ENCODE results near the gene LRMDA.
A peak's percentile ranks its signal among the peaks of the same experiment; 100 is the strongest.

The LRMDA gene

GRCh38 chr10:76432016-76433012 is 1000.9 kb downstream of the LRMDA start:
- Histone ChIP-seq H4K91ac (ENCODE audit: low read length) (peak overlapping the region; percentile 94), H3K27me3 (ENCODE audit: control insufficient read depth in 1 of 2, insufficient read depth in 1 of 2, low read length in 2 of 2) (no peaks in the 10 kb centered on the region), H3K4me1 (ENCODE audit: control insufficient read depth, insufficient read depth, low read depth, low read length) (peaks cover 15% of the 10 kb centered on the region), H2BK12ac (ENCODE audit: low read length in 2 of 2) (peak overlapping the region; percentile 99 to 100), H3K23ac (ENCODE audit: low read length in 2 of 2) (peak overlapping the region in 1 of 2 experiments; percentile 77), H3K36me3 (ENCODE audit: control insufficient read depth in 1 of 2, insufficient read depth in 2 of 2, low read depth in 1 of 2, low read length in 2 of 2) (no peaks in the 10 kb centered on the region), H3K4me2 (ENCODE audit: low read length, poor library complexity, severe bottlenecking) (no peak overlapping the region), H3K18ac (ENCODE audit: low read depth in 1 of 2, low read length in 2 of 2) (peak overlapping the region; percentile 82 to 97), H2AK5ac (ENCODE audit: low read length, severe bottlenecking) (peak overlapping the region; percentile 95), H3K4me3 (ENCODE audit: insufficient read depth in 1 of 2, low read depth in 1 of 2, low read length in 2 of 2) (peak overlapping the region in 1 of 2 experiments; percentile 46), H3K9ac (ENCODE audit: low read length) (peak overlapping the region; percentile 59), H3K79me1 (replicated peaks; ENCODE audit: low read length, poor library complexity, severe bottlenecking) (no peaks in the 10 kb centered on the region), H2AFZ (ENCODE audit: low read depth, low read length) (no peak overlapping the region), H2BK120ac (ENCODE audit: low read depth, low read length) (peak overlapping the region; percentile 11), H3K27ac (ENCODE audit: low read length, poor library complexity, severe bottlenecking) (peak overlapping the region; percentile 27), H2BK15ac (ENCODE audit: low read depth, poor library complexity, severe bottlenecking) (peak overlapping the region; percentile 75), H3K9me3 (ENCODE audit: control insufficient read depth, low read length) (no peaks in the 10 kb centered on the region), H4K8ac (ENCODE audit: low read length) (peak overlapping the region; percentile 19), H2BK5ac (ENCODE audit: low read depth, low read length, poor library complexity, severe bottlenecking) (no peak overlapping the region), H3K4ac (ENCODE audit: low read depth in 1 of 2, low read length in 2 of 2) (peak overlapping the region; percentile 46 to 83), H3K14ac (ENCODE audit: low read length in 2 of 2) (peak overlapping the region in 1 of 2 experiments; percentile 84)
- peak; percentile 40 for DNase-seq
- WGBS: 60% methylated on average over 7 of the region's 7 CpGs

- H3K14ac ChIP-seq (ENCODE audit: low read length in 2 of 2): peak overlapping the region in 1 of 2 experiments; percentile 84
- peak overlapping the region; percentile 99 to 100 for H2BK12ac ChIP-seq (ENCODE audit: low read length in 2 of 2)
- H3K36me3 ChIP-seq (ENCODE audit: control insufficient read depth in 1 of 2, insufficient read depth in 2 of 2, low read depth in 1 of 2, low read length in 2 of 2): no peaks in the 10 kb centered on the region
- H3K9ac ChIP-seq (ENCODE audit: low read length): no peak overlapping the region
- no peak overlapping the region for H3K27ac ChIP-seq (ENCODE audit: low read length, poor library complexity, severe bottlenecking)
- H2BK120ac ChIP-seq (ENCODE audit: low read depth, low read length): peak overlapping the region; percentile 24
- H3K18ac ChIP-seq (ENCODE audit: low read depth in 1 of 2, low read length in 2 of 2): peak overlapping the region in 1 of 2 experiments; percentile 97
- H3K4me3 ChIP-seq (ENCODE audit: insufficient read depth in 1 of 2, low read depth in 1 of 2, low read length in 2 of 2): no peak overlapping the region
- peak overlapping the region; percentile 46 to 83 for H3K4ac ChIP-seq (ENCODE audit: low read depth in 1 of 2, low read length in 2 of 2)
- peak overlapping the region; percentile 11 for H4K91ac ChIP-seq (ENCODE audit: low read length)
- peak overlapping the region; percentile 12 for H2BK15ac ChIP-seq (ENCODE audit: low read depth, poor library complexity, severe bottlenecking)
- no peak overlapping the region for H2AFZ ChIP-seq (ENCODE audit: low read depth, low read length)
- H2AK5ac ChIP-seq (ENCODE audit: low read length, severe bottlenecking): peak overlapping the region; percentile 95
- 57% methylated on average over 8 of the region's 8 CpGs for WGBS
- DNase-seq: no peak
- H2BK5ac ChIP-seq (ENCODE audit: low read depth, low read length, poor library complexity, severe bottlenecking): no peak overlapping the region
- peak overlapping the region; percentile 22 for H4K8ac ChIP-seq (ENCODE audit: low read length)
- no peaks in the 10 kb centered on the region for H3K79me1 ChIP-seq (replicated peaks; ENCODE audit: low read length, poor library complexity, severe bottlenecking)
- no peak overlapping the region for H3K4me2 ChIP-seq (ENCODE audit: low read length, poor library complexity, severe bottlenecking)
- no peaks in the 10 kb centered on the region for H3K9me3 ChIP-seq (ENCODE audit: control insufficient read depth, low read length)
- H3K4me1 ChIP-seq (ENCODE audit: control insufficient read depth, insufficient read depth, low read depth, low read length): peaks cover 15% of the 10 kb centered on the region
- no peak overlapping the region for H3K23ac ChIP-seq (ENCODE audit: low read length in 2 of 2)
- H3K27me3 ChIP-seq (ENCODE audit: control insufficient read depth in 1 of 2, insufficient read depth in 1 of 2, low read length in 2 of 2): no peaks in the 10 kb centered on the region
Observed at GRCh38 chr10:76433161-76434005, 1002.0 kb downstream of the LRMDA start.

- Histone ChIP-seq H2BK15ac (ENCODE audit: low read depth, poor library complexity, severe bottlenecking) (no peak overlapping the region), H3K23ac (ENCODE audit: low read length in 2 of 2) (no peak overlapping the region), H2BK12ac (ENCODE audit: low read length in 2 of 2) (peak overlapping the region in 1 of 2 experiments; percentile 67), H4K91ac (ENCODE audit: low read length) (no peak overlapping the region), H3K79me1 (replicated peaks; ENCODE audit: low read length, poor library complexity, severe bottlenecking) (no peaks in the 10 kb centered on the region), H3K14ac (ENCODE audit: low read length in 2 of 2) (peak overlapping the region in 1 of 2 experiments; percentile 44), H3K4me3 (ENCODE audit: insufficient read depth in 1 of 2, low read depth in 1 of 2, low read length in 2 of 2) (no peak overlapping the region), H3K36me3 (ENCODE audit: control insufficient read depth in 1 of 2, insufficient read depth in 2 of 2, low read depth in 1 of 2, low read length in 2 of 2) (no peaks in the 10 kb centered on the region), H2BK5ac (ENCODE audit: low read depth, low read length, poor library complexity, severe bottlenecking) (no peak overlapping the region), H3K27me3 (ENCODE audit: control insufficient read depth in 1 of 2, insufficient read depth in 1 of 2, low read length in 2 of 2) (no peaks in the 10 kb centered on the region), H4K8ac (ENCODE audit: low read length) (peak overlapping the region; percentile 45), H3K4ac (ENCODE audit: low read depth in 1 of 2, low read length in 2 of 2) (no peak overlapping the region), H2AFZ (ENCODE audit: low read depth, low read length) (no peak overlapping the region), H3K4me1 (ENCODE audit: control insufficient read depth, insufficient read depth, low read depth, low read length) (peaks cover 13% of the 10 kb centered on the region), H3K18ac (ENCODE audit: low read depth in 1 of 2, low read length in 2 of 2) (no peak overlapping the region), H3K9me3 (ENCODE audit: control insufficient read depth, low read length) (no peaks in the 10 kb centered on the region), H3K27ac (ENCODE audit: low read length, poor library complexity, severe bottlenecking) (no peak overlapping the region), H2BK120ac (ENCODE audit: low read depth, low read length) (no peak overlapping the region), H2AK5ac (ENCODE audit: low read length, severe bottlenecking) (no peak overlapping the region), H3K4me2 (ENCODE audit: low read length, poor library complexity, severe bottlenecking) (no peak overlapping the region), H3K9ac (ENCODE audit: low read length) (no peak overlapping the region)
- WGBS: 100% methylated on average over 1 of the region's 1 CpG
- no peak for DNase-seq
Observed at GRCh38 chr10:76435157-76435556, 1003.7 kb downstream of the LRMDA start.

All from mesenchymal stem cell (in vitro differentiated cells and primary cell).